Activated naive CD4-positive, alpha-beta T cell treated with Interleukin-2 at 50 U/mL for 16 hours (primary cell): ENCODE measurements around the gene SDSL.

ENCODE experiments used
- DNase-seq: peaks from one replicate; pipeline ENCODE4 v3.0.0-alpha.2; 2020

Gene SDSL

DNA sequence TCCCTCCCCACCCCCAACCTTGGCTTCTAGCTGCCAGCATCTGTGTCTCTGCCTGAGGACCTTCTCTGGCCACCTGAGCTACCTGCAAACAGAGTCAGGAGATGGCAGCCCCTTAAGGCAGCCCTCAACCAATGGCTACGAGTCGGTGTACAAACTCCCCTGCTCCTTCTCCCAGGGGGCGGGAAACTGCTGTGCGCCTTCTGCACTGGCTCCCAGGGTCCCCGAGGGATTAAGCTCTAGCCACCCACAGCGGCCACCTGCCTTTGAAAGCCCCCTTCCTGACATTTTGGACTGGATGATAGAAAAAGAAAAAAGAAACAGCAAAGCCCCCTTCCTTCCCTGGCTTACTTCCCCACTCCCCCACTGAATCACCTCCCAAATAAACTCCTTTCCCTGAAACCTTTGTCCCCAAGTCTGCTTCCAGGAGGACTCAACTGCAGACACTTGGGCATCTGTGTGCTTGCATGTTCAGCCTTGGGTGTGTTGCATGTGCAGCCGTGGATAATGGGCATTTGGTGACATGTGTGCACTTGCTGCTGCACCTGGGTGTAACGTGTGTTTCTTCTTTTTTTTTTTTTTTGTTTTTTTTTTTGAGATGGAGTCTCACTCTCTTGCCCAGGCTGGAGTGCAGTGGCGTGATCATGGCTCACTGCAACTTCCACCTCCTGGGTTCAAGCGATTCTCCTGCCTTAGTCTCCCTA is 24.5 kb upstream of the SDSL start:
- DNase-seq, result no peak

DNA sequence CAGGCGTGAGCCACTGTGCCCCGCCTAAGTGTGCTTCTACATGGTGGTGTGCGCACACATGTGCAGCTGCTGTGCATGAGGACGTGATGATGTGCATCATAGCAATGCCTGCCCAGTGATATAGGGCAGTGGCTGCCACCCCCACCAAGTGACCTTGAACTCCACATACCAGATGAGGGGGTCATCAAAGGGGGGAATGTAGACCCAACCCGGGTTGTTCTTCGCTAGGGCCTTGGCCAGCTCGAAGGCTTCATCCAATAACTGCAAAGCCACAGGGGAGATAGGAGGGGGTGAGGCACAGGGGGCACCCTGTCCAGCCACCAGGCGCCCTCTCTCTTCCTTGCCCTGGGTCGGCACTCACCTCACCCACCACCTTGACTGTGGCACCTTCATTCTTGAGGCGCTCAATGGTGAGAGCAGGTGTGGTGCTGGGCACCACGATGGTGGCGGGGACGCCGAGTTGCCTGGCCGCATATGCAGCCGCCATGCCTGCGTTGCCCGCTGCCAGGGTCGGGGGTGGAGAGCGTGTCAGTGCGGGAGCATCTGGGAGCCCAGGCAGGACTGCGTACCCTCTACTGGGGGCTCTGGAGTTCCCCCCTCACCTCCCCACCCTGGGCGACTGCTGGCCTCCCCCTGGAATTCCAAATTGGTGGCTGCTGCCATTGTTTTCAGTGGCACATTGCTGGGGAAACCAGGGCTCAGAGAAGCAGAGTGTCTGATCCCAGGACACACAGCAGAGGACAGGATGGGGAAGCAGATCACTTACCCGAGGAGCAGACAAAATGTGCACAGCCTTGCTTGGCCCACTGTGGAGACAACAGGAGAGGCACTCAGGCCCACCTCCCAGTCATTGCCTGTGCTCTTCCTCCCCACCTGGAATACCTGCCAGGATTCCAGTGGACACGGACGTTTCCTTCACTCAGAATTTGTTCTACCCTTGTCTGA is 23.6 kb upstream of the SDSL start:
- DNase-seq, result no peak

DNA sequence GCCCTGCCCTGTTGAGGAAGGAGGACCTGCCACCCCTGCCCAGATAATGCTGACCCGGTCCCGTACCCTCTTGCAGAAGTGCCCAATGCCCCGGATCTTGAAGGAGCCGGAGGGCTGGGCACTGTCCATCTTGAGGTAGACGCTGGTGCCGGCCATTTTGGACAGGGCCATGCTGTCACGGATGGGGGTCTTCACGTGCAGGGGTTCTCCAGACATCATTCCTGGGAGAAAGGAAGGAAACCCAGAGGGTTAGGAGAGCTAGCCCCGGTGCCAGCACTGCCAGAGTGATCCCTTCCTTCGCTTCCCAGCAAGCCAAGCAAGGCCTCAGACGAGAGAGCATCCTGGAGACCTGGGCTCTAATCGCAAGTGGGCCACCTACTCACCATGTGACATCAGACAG is 22.7 kb upstream of the SDSL start:
- DNase-seq, result no peak

DNA sequence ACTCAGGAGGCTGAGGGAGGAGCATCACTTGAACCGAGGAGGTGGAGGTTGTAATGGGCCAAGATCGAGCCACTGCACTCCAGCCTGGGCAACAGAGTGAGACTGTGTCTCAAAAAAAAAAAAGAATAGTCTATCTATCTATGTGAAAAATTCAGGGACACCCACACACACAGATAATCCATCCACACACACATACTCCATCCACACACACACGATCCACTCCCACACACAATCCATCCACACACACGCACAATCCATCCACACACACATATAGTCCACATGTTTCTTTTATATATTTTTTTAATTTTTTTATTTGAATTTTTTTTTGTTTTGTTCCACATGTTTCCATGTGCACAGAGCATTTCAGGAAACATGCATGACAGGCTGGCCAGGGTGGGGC is 21.8 kb upstream of the SDSL start:
- no peak for DNase-seq

DNA sequence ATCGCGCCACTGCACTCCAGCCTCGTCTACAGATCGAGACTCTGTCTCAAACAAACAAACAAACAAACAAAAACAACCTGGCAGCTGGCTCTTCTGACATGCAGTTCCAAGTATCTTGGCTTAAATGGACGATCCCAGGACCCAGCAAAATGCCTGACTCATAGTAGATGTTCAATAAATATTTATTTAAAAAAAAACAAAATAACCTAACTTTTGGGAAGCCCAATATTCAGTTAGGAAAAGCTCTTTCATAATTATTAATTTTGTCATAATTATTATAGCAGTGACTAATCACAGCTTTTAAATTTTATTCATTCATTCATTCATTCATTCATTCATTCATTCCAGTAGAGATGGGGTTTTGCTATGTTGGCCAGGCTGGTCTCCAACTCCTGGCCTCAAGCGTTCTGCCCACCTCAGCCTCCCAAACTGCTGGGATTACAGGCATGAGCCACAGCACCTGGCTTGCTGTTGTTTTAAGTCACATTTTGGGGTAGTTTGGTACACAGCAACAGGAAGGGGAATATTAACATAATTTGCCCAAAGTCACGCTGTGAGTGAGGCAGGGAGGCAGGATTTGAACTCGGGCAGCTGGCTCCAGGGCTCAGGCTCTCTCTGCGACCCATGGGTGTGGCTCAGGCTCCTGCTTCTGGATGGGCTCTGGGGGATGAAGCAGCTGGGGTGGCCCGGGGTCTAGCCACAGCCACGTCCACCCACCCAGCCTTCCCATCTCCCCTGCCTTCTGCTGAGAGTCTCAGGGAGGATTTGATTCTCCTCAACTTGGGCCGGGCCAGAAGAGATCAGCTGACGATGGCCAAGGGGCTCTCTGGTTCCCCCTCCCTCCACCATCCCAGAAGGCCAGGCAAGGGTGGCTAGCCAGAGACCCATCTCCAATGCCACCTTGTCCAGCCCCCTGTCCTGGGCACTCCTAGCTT is 20.8 kb upstream of the SDSL start:
- no peak for DNase-seq

DNA sequence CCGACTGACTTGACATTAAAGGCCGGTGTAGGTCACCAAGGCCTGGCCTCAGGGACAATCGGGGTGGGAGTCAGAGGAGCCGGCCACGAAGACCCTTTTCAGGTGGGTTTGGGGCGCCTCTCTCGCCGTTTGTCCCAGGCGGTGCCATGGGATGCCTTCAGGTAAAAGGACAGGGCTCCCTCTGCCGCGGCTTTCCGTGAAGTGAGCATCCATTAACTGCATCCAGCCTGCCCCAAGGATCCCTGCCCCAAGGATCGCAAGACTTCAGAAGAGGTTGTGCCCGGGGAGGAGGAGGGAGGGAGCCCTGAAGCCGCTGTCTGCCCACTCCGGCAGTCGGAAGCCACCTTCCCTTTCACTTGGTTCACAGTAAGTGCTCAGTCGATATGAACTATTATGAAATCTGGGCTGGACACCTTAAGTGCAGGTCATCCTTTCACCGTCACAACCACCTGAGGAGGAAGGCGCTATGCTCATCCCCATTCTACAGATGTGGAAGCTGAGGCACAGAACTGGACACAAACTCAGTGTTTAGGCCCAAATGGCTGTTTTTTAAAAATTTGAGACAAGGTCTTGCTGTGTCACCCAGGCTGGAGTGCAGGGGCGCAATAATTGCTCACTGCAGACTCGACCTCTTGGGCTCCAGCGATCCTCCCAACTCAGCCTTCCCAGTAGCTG is 19.5 kb upstream of the SDSL start:
- DNase-seq, result no peak

DNA sequence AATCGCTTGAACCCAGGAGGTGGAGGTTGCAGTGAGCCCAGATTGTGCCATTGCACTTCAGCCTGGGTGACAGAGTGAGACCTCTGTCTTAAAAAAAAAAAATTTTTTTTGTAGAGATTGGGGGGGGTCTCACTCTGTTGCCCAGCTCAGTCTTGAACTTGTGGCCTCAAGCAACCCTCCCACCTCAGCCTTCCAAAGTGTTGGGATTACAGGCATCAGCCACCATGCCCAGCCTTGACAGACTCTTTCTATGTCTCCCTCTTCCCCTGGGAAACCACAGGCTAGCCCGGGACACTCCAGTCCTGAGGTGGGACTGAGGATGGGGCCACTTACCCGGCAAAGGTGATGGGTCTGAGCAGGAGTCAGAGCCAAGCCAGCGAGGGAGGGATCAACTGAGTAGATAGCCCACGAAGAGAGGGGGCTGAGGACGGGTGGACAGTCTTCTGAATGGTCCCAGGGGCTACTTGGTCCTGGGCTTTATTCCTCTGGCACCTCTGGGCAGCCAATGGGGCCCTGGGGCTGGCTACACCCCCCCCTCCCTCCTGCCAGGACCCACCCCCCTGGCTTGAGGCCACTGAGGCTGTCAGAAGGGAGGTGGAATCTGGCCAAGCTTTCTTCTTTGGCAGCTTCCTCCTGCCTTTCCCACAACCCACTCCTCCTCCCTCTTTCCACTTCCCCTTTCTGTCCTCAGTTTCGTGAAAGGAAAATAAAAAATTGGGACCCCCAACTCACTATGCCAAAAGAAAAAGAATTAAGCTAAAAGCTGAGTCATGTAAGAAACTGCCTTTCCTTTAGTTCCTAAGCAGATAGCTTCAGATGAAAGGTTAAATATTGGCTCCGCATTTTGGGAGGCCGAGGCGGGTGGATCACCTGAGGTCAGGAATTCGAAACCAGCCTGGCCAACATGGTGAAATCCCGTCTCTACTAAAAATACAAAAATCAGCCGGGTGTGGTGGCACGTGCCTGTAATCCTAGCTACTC is 18.5 kb upstream of the SDSL start, which contains the start of gene SDS:
Gene SDS (minus strand): TSS at position 453 of the 981 bp plus-strand sequence. CDS start 4,179 bp downstream, outside the sequence.
- no peak for DNase-seq

DNA sequence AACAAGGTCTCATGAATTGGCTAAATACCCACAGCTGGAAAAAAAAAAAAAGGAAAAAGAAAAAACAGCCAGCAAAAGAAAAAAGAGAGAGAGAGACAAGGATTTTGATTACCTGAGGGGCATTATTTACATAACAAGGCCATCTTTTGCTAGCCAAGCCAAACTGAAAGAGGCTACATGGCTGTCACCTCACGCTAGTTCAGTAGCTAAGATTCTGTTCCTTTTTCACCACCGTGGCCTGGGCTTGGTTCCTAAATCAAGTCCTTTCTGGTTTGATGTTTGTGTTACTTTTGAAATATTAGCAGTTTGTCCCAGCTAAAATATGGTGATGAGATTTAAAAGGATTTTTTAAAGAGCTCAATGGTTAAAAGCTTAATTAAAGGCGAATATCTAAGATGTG is 16.5 kb upstream of the SDSL start:
- no peak for DNase-seq

DNA sequence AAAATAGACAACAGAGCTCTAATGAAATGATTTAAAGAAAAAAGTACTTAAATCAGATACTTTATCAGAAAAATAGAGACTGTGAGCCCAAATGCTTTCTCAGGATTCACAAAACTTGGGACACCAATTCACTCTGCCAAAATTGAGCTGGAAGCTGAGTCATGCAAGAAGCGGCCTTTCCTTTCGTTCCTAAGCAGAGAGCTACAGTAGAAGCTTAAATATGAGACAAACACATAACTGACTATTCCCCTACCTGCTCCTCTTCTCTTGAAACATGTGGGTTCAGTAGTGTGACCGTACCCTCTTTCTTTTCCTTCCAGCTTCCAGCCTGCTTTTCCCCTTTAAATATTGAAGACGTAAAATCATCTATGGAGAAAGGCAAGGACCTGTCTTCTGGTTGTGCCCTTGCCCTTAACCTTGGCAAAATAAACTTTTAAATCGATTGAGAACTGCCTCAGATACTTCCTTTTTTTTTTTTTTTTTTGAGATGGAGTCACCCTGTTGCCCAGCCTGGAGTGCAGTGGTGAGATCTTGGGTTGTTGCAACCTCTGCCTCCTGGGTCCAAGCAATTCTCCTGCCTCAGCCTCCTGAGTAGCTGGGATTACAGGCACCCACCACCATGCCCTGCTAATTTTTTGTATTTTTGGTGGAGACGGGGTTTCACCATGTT is 14.1 kb upstream of the SDSL start:
- DNase-seq, result no peak

DNA sequence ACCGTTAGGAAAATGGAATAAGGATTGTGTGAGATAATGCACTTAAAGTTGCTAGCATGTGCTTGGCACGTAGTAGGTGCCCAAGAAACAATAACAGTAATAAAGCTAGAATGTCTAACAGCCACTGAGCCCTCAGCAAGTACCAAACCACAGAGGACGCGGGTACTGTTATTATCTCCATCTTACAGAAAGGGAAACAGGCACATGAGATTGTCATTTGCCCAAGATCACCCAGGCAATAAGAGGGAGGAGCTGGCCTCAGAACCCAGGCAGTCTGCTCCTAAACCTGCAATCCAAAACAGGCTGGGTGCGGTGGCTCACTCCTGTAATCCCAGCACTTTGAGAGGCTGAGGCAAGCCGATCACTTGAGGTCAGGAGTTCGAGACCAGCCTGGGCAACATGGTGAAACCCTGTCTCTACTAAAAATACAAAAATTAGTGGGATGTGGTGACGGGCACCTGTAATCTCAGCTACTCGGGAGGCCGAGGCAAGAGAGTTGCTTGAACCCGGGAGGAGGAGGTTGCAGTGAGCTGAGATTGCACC is 13.4 kb upstream of the SDSL start:
- DNase-seq, result no peak

DNA sequence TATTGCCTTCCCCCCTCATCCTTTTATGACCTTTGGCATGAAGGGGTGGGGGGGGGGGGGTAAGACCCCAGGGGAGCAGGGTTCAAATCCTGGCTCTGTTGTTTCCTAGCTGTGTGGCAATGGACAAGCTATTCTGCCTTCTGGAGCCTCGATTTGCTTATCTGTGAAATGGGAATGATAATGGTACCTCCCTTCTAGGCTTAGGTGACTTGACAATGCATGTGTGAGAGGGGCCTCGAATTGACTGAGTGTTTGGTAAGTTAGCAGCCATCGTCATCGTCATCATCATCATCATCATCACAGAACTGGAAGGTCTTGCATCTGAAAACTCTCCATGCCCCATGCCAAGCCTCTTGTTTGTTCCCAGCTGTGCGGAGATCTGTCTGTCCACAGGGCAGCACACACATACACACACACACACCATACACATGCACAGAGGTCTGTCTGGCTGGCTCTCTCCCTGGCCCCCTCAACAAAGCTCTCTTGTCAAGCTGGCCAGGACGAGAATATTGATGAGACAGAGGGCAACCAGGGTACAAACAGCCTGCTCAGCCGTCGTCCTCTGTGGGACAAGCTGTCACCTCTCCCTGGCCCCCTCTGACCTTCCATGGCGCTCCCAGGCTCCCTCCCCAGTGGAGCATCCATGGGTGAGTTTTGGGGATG is 12.6 kb upstream of the SDSL start:
- no peak for DNase-seq

DNA sequence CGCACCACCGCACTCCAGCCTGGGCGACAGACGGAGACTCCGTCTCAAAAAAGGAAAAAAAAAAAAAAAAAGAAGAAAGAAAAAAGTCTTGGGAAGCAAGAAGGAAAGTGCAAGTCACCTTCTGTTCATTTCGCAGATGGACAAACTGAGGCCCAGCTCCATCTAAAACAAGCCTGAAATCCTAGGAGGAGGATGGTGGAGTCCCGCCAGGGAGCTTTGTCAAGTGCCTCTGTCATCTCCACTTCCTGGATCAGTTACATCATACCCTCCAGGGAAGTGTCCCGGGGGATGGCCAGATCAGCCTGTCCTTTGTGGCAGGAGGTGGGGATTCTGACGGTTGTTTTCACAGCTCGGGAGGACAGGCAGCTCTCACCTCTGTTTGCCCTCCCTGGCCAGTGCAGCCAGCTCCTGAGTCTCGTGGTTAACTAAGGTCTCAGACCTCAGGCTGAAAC is 8.7 kb upstream of the SDSL start:
- no peak for DNase-seq

DNA sequence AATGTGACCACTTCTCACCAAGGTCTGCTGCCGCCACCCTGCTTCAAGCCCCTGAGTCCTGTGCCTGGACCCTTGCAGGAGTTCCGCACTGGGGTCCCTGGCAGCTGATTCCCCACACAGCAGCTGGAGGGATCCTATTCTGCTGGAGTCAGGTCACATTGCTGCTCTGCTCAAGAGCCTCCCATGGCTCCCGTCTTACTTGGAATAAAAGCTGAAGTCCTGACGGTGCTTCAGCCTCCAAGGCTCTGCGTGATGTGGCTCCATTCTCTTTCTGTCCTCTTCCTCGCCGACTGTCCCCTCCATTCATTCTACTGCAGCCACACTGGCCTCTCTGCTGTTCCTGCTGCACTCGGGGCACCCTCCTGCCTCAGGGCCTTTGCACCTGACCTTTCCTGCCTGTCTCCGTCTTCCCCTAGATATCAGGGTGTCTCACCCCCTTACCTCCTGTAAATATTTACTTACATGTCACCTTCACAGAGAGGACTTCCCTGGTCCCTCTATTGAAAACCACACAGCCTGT is 7.6 kb upstream of the SDSL start:
- no peak for DNase-seq

DNA sequence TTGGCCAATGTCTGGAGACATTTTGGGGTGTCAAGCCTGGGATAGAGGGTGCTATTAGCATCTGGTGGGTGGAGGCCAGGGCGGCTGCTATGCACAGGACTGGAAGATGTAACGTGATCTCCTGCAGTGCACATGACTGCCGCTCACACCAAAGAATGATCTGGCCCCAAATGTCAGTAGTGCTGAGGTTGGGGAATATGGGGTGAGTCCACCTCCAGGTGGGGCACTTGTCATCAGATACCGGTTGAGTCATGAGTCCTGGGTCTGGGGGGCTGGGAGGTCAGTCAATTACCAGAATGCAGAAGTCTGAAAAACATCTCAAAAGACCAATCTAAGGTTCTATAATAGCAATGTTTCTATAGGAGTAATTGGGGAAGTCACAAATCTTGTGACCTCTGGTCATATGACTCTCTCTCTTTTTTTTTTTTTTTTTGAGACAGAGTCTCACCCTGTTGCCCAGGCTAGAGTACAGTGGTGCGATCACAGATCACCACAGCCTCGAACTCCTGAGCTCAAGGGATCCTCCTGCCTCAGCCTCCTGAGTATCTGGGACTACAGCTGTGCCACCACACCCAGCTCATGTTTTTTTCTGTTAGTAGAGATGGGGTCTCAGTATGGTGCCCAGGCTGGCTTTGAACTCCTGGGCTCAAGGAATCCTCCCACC is 6.0 kb upstream of the SDSL start:
- DNase-seq, result no peak

DNA sequence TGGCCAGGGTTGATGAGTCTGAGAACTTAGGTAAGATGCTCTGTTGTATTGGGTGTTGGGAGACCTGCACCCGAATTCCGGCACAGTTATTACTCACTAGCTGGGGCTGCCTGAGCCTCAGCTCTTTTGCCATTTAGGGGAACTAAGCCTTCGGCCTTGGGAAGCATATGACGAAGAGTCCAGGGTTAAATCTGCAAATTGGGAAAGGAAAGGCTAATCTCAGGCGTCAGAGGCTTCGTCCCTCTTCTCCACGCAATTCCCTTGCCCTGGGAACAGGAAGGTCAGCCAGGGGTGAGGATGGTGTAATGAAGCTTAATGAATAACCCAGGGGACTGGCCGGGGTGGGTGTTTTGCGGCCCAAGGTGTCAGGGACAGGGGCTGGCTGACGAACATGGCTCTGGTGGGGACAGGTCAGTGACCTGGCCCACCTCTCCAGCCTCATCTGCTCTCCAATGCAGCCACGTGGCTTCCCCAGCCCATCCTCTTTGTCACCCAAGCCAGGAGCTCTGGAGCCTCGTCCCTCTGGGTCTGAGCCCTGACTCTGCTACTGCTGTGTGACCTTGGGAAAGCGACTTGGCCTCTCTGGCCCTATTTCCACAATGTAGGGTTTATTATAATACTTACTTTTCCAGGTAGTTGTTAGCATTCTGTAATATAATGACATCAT is 3.8 kb upstream of the SDSL start:
- no peak for DNase-seq

DNA sequence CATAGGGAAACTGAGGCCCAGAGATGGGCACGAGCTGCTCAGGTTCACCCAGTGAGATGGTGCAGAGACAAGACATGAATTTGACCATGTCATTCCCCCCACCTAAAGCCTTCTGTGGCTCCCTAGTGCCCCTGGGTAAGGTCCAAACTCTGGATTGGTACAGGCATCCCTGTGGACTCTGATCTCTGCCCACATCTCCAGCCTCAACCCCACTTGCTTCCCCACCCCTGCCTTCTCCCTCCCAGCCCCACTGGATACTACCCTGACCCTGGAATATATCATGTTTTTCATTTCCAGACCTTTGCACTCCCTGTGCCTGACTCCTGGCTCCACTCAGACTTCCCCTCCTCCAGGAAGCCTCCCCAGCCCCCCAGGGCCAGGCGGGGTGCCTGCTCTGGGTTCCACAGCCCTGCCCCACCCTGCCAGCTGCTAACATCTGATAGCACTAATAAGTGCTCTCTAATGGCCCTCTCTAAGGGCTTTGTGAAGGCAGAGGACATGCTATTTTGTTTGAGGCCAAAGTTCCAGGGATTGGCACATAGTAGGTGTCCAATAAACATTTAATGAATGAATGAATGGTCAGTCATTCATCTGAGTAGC is 1.1 kb upstream of the SDSL start:
- no peak for DNase-seq

DNA sequence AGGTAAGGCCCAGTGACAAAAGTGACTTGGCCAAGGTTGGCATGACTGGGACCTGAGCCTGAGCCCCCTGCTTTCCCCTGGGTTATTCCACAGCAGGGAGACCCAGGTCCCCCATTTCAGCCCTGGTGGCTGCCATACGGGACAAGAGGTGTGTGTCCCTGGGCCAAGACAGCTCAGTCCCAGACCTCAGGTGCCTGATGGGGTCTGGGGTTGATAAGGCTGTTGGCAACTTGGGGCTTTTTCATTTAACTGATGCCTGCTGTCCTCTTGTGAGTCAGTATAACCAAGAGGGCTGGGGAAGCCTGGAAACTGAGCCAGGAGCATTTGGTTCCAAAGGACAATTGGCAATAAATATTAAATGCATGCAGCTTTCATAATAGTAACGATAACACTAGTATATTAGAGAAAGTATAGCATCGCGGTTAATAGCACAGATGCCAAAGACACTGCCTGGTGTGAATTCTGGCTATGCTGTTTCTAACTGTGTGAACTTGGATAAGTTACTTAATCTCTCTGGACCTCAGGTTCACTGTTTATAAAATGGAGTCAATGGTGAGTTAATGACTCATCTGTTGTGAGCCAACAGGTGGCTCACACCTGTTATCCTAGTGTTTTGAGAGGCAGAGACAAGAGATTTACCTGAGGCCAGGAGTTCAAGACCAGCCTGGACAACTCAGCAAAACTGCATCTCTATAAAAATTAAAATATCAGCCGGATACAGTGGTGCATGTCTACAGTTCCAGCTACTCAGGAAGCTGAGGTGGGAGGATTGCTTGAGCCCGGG is 898 bp downstream of the SDSL start:
- no peak for DNase-seq
